DOHH2 (cell line): ENCODE results near the gene PDE11A.

Experiments
- H3F3A ChIP-seq: fragments of 200-600 bp; sonication (generic), shearing (Covaris generic); 2 replicates; pipeline ENCODE4 v1.6.0; 2016; ENCODE audit warnings: antibody characterized with exemption, mild to moderate bottlenecking; ENCODE audit not compliant: control insufficient read depth, insufficient read depth
- H3K27ac ChIP-seq: fragments of 200-600 bp; sonication (generic); 2 replicates; pipeline ENCODE4 v1.5.1; 2014; ENCODE audit warnings: low read depth, mild to moderate bottlenecking, low read length, moderate library complexity
- H3K27me3 ChIP-seq: fragments of 200-600 bp; sonication (generic); 2 replicates; pipeline ENCODE4 v1.6.1; 2014; ENCODE audit warnings: mild to moderate bottlenecking, low read length, mixed read lengths; ENCODE audit not compliant: control insufficient read depth
- H3K36me3 ChIP-seq: fragments of 200-600 bp; sonication (generic); 2 replicates; pipeline ENCODE4 v1.6.1; 2014; ENCODE audit warnings: mild to moderate bottlenecking, low read length, moderate library complexity, mixed read lengths; ENCODE audit not compliant: control insufficient read depth
- H3K4me1 ChIP-seq: fragments of 200-600 bp; sonication (generic); 2 replicates; pipeline ENCODE4 v1.6.1; 2014; ENCODE audit warnings: mild to moderate bottlenecking, low read length, mixed read lengths; ENCODE audit not compliant: control insufficient read depth
- H3K4me2 ChIP-seq: fragments of 200-600 bp; sonication (generic); 2 replicates; pipeline ENCODE4 v1.6.0; 2014; ENCODE audit warnings: mild to moderate bottlenecking, low read length, moderate library complexity
- H3K4me3 ChIP-seq: fragments of 200-600 bp; sonication (generic); 2 replicates; pipeline ENCODE4 v1.5.1; 2014; ENCODE audit warnings: mild to moderate bottlenecking, low read length, mixed read lengths
- H3K79me2 ChIP-seq: fragments of 200-600 bp; sonication (generic); 2 replicates; pipeline ENCODE4 v1.6.1; 2014; ENCODE audit warnings: mild to moderate bottlenecking, low read length, mixed read lengths; ENCODE audit not compliant: control insufficient read depth
- H3K9me2 ChIP-seq: fragments of 200-600 bp; sonication (generic); replicated peaks from 2 replicates; pipeline ENCODE4 v1.6.1; 2014; ENCODE audit warnings: mild to moderate bottlenecking, low read length, mixed read lengths; ENCODE audit not compliant: control insufficient read depth
- H3K9me3 ChIP-seq: fragments of 200-600 bp; sonication (generic); 2 replicates; pipeline ENCODE4 v1.6.1; 2014; ENCODE audit warnings: antibody characterized with exemption, low read length, mixed read lengths; ENCODE audit not compliant: control insufficient read depth, insufficient read depth
- H4K20me1 ChIP-seq: fragments of 200-600 bp; sonication (generic); 2 replicates; pipeline ENCODE4 v1.6.0; 2014; ENCODE audit warnings: low read depth, mild to moderate bottlenecking, antibody characterized with exemption, low read length, moderate library complexity; ENCODE audit not compliant: control insufficient read depth, insufficient read depth
- EZH2phosphoT487 ChIP-seq: fragments of 200-600 bp; sonication (generic); IDR thresholded peaks from 2 replicates; pipeline ENCODE4 v1.6.1; 2017; ENCODE audit warnings: borderline replicate concordance, mild to moderate bottlenecking, antibody characterized with exemption, low read length, moderate library complexity, mixed read lengths
- TF ChIP-seq, protein P1 (sequence below): fragments of 200-600 bp; sonication (generic); IDR thresholded peaks from one replicate; pipeline ENCODE4 v1.5.1; 2014; ENCODE audit warnings: antibody characterized with exemption, mild to moderate bottlenecking, low read depth, low read length; ENCODE audit not compliant: poor library complexity, severe bottlenecking

PDE11A gene

DNA sequence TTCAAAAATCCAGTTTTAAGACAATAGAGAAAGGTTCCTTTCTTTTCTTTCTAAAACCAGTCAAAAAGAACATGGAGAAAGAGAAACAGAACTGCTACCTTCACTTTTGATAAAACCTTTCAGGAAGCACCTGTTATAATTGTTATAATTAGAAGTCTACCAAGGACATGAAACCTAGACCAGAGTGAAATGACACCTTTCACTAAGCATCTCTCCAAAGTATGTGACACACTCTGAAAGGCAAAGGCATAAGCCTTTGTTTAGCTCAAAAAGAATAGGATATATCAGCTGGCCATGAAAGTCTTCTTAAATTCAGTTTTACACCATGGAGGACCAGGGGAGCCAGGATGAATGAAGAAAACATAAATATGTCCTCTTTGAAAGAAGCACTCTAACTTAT is 20.9 kb upstream of the PDE11A start:
- Histone ChIP-seq H3K27ac (no peak overlapping the region), H3K9me2 (no peaks in the 10 kb centered on the region), H3K36me3 (no peaks in the 10 kb centered on the region), H3K27me3 (no peaks in the 10 kb centered on the region), H3K79me2 (no peaks in the 10 kb centered on the region), H3F3A (no peaks in the 10 kb centered on the region), H3K4me1 (no peaks in the 10 kb centered on the region), H3K9me3 (no peaks in the 10 kb centered on the region), H4K20me1 (no peaks in the 10 kb centered on the region), H3K4me2 (no peak overlapping the region), H3K4me3 (no peak overlapping the region)
- TF ChIP-seq EZH2phosphoT487 = no peak
- TF ChIP-seq, protein P1, sequence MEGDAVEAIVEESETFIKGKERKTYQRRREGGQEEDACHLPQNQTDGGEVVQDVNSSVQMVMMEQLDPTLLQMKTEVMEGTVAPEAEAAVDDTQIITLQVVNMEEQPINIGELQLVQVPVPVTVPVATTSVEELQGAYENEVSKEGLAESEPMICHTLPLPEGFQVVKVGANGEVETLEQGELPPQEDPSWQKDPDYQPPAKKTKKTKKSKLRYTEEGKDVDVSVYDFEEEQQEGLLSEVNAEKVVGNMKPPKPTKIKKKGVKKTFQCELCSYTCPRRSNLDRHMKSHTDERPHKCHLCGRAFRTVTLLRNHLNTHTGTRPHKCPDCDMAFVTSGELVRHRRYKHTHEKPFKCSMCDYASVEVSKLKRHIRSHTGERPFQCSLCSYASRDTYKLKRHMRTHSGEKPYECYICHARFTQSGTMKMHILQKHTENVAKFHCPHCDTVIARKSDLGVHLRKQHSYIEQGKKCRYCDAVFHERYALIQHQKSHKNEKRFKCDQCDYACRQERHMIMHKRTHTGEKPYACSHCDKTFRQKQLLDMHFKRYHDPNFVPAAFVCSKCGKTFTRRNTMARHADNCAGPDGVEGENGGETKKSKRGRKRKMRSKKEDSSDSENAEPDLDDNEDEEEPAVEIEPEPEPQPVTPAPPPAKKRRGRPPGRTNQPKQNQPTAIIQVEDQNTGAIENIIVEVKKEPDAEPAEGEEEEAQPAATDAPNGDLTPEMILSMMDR = no peak

GRCh38 chr2:178088774-178089270 is 16.2 kb upstream of the PDE11A start:
- Histone ChIP-seq H3F3A (no peaks in the 10 kb centered on the region), H4K20me1 (no peaks in the 10 kb centered on the region), H3K79me2 (no peaks in the 10 kb centered on the region), H3K36me3 (no peaks in the 10 kb centered on the region), H3K27ac (no peak overlapping the region), H3K9me2 (no peaks in the 10 kb centered on the region), H3K9me3 (no peaks in the 10 kb centered on the region), H3K27me3 (no peaks in the 10 kb centered on the region), H3K4me3 (no peak overlapping the region), H3K4me1 (no peaks in the 10 kb centered on the region), H3K4me2 (no peak overlapping the region)
- no peak for TF ChIP-seq EZH2phosphoT487
- TF ChIP-seq, protein P1 = no peak

DNA sequence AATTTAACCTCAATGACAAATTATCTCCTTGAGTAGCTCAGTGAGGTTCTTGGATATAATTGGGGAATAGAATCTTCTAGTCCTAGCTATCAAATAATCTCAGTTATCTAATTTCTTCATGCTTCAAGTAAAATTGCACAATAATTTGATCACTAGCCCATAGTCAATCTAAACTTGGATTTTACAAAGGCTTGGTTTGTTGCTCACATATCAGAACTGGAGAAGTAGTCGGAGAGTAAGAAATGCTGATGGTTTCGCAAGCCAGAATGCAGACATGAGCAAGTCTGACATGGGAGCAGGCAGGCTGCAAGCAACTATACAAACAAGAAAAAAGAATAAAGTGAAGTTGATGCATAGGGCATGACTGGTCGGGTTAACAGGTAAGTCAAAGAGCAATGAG is 11.7 kb upstream of the PDE11A start:
- Histone ChIP-seq H3K4me2 (no peak overlapping the region), H3K27ac (no peak overlapping the region), H3K9me2 (no peaks in the 10 kb centered on the region), H3K4me1 (no peaks in the 10 kb centered on the region), H4K20me1 (no peaks in the 10 kb centered on the region), H3K9me3 (no peaks in the 10 kb centered on the region), H3K4me3 (no peak overlapping the region), H3K79me2 (no peaks in the 10 kb centered on the region), H3F3A (no peaks in the 10 kb centered on the region), H3K36me3 (no peaks in the 10 kb centered on the region), H3K27me3 (no peaks in the 10 kb centered on the region)
- TF ChIP-seq EZH2phosphoT487 = no peak
- TF ChIP-seq, protein P1 = no peak
